ENCODE measurements around the gene SLC12A9.
A peak's percentile ranks its signal among the peaks of the same experiment; 100 is the strongest.
"Not testable (repeated sequence)": the region's sequence is repeated elsewhere in the genome, so short reads cannot be mapped to it uniquely, and the experiment has no call there.

SLC12A9 gene

GRCh38 chr7:100852048-100852872, at the start of gene SLC12A9:
TSS of gene SLC12A9 (plus strand) at chr7:100852713. CDS start at chr7:100854198, 1,485 bp downstream.
- DNase-seq (ENCODE audit: extremely low read depth in 1 of 2, low read depth in 1 of 2) = peak; percentile 81 to 82

GRCh38 chr7:100802951-100803350, 49.6 kb upstream of the SLC12A9 start:
- no peak for DNase-seq (ENCODE audit: extremely low read depth in 1 of 2, low read depth in 1 of 2)

GRCh38 chr7:100803398-100804161, 48.9 kb upstream of the SLC12A9 start:
- DNase-seq (ENCODE audit: extremely low read depth in 1 of 2, low read depth in 1 of 2) = peak in 1 of 2 donors; percentile 34

DNA sequence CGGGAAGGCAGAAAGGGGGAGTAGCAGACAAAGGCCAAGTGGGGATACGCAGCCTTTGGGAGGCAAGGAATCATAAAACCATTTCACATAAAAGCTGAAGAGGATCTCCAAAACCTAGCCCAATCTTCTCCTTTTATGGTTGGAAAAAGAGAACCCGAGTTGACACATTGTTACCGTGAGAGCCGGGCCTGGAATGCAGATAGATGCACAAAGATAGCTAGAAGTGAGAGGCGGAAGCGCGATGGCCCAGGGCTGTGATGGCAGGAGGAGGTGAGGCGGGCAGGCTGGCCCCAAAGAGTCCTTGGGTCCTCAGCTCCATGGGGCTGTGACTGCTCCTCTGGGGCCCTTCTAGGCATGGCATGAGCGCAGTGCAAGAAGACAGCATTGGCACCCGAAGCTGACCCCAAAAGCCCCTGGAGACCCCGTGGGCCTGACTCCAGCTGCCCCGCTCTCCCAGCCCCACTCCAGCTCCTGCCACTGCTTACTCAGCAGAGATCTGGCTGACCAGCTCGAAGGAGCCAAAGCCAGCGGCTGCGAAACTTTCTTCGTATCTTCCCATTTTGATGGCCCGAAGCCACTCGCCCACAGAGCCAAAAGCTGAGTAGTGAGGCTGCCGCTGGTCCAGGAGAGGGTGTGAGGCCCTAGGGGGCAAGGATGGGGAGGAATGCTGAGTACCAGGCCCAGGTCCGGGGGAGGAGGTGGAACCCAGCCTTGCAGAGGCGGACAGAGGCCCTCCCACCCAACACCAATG, 47.7 kb upstream of the SLC12A9 start:
- no peak for DNase-seq (ENCODE audit: extremely low read depth in 1 of 2, low read depth in 1 of 2)

- DNase-seq (ENCODE audit: extremely low read depth in 1 of 2, low read depth in 1 of 2) = no peak
These were observed 46.2 kb upstream of the SLC12A9 start for GRCh38 chr7:100806276-100806675.

DNA sequence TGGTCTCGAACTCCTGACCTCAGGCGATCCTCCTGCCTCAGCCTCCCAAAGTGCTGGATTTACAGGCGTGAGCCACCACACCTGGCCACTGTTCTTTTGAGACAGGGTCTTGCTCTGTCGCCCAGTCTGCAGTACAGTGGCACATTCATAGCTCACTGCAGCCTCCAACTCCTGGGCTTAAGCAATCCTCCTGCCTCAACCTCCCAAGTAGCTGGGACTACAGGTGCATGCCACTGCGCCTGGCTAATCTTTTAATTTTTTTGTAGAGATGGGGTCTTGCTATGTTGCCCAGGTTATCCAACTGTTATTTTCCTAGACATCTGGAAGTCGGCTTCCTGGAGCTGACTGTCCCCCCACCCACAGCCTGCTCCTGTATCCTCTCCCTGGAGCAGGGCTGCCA, 45.6 kb upstream of the SLC12A9 start:
- not testable (repeated sequence) for DNase-seq (ENCODE audit: extremely low read depth in 1 of 2, low read depth in 1 of 2)

GRCh38 chr7:100808354-100808875, 44.1 kb upstream of the SLC12A9 start:
- DNase-seq (ENCODE audit: extremely low read depth in 1 of 2, low read depth in 1 of 2) = no peak

- DNase-seq (ENCODE audit: extremely low read depth in 1 of 2, low read depth in 1 of 2) = no peak
These were observed 41.0 kb upstream of the SLC12A9 start for GRCh38 chr7:100811480-100811879.

- no peak for DNase-seq (ENCODE audit: extremely low read depth in 1 of 2, low read depth in 1 of 2)
These were observed 39.8 kb upstream of the SLC12A9 start for GRCh38 chr7:100812729-100813128.

DNA sequence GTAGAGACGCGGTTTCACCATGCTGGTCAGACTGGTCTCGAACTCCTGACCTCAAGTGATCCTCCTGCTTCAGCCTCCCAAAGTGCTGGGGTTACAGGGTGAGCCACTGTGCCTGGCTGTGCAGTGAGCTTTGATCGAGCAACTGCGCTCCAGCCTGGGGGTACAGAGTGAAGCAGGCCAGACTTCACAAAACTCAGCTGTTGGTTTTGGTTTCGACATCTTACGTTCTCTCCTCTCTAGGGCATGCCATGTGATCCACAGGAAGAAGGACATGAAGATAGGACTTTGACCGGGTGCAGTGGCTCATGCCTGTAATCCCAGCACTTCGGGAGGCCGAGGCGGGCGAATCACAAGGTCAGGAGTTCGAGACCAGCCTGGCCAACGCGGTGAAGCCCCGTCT, 36.0 kb upstream of the SLC12A9 start:
- not testable (repeated sequence) for DNase-seq (ENCODE audit: extremely low read depth in 1 of 2, low read depth in 1 of 2)

DNA sequence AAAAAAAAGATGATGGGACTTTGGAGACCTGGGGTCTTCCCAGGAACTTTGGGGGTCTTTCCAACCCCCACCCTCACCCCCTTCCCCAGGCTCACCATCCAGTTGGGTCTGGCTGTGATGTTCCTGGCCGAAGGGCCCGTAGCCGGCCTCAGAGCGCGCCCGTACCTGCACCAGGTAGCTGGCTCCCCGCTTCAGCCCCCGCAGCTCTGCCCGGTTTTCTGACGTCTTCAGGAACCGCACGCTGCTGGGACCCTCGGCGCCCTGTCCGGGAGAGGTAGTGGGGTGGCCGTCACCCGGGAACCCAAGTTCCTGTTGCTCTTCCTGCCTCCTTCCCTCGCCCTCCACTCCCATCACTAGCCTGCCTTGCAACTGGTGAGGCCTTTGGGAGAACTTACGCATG, 35.4 kb upstream of the SLC12A9 start:
- no peak for DNase-seq (ENCODE audit: extremely low read depth in 1 of 2, low read depth in 1 of 2)

GRCh38 chr7:100818366-100818765, 34.1 kb upstream of the SLC12A9 start:
- no peak for DNase-seq (ENCODE audit: extremely low read depth in 1 of 2, low read depth in 1 of 2)

DNA sequence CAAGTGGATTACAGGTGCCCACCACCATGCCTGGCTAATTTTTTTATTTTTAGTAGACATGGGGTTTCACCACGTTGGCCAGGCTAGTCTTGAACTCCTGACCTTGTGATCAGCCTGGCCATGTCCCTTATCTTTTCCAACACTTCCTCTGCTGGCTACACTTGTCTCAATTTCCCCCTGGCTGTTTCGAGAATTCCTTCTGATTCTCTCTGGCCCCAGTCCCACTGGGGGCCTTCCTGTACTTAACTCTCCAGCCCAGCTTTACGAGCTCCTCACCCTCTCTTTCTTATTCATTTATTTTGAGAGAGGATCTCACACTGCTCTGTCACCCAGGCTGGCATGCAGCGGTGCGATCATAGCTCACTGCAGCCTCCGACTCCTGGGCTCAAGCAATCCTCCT, 33.7 kb upstream of the SLC12A9 start:
- no peak for DNase-seq (ENCODE audit: extremely low read depth in 1 of 2, low read depth in 1 of 2)

GRCh38 chr7:100819586-100819985, 32.9 kb upstream of the SLC12A9 start:
- no peak for DNase-seq (ENCODE audit: extremely low read depth in 1 of 2, low read depth in 1 of 2)

GRCh38 chr7:100822236-100823139, 30.0 kb upstream of the SLC12A9 start:
- DNase-seq (ENCODE audit: extremely low read depth in 1 of 2, low read depth in 1 of 2) = no peak

GRCh38 chr7:100823140-100823525, 29.4 kb upstream of the SLC12A9 start:
- no peak for DNase-seq (ENCODE audit: extremely low read depth in 1 of 2, low read depth in 1 of 2)

DNA sequence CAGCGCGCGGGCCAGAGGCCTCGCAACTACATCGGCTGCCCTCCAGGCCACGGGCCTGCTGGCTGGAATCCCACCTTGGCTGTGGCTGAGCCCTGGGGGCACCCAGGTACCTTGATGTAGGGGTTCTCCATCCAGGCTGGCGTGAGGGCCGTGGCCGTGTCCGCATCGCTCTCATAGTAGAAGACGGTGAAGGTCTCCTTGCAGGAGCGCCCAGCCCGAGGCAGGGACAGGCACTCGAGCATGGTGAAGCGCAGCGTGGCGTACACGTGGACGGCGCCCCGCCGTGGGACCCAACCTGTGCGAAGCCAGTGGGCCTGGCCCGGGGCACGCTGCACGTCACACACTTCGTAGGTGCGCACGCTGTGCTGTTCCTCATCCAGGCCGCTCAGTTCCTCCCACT, 29.0 kb upstream of the SLC12A9 start:
- DNase-seq (ENCODE audit: extremely low read depth in 1 of 2, low read depth in 1 of 2) = no peak

DNA sequence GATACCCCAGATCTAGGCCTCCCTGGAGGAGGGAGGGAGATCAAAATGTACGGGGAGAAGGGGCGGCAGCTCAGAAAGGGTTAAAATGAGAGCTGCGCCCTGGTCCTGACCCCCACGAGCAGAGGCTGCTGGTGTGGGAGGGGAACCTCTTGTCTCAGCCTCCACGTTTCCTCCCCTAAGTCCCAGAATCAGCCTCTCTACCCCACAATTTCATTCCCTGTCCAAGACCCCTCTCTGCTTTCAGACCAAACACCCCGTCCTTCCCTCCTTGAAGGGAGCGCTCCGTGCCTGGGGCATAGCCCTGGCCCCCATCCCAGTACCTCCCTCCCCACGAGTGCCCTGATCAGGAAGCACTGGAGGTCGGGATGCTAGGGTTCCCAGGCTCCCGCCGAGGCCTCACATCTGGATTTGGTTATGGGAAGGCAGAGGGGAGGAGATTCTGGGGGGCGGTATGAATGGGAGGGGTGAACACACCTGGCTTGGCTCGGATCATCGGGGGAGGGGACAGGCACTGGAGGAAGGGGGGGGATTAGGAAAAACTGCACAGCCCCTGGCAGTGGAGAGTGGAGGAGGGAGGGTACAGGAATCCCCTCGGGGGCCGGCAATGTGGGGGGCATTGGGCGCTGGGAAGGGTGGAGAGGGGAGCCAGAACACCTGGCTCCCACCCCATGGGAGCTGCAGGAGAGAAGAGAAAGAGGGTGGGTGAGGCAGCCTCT, 27.9 kb upstream of the SLC12A9 start:
- DNase-seq (ENCODE audit: extremely low read depth in 1 of 2, low read depth in 1 of 2) = no peak

DNA sequence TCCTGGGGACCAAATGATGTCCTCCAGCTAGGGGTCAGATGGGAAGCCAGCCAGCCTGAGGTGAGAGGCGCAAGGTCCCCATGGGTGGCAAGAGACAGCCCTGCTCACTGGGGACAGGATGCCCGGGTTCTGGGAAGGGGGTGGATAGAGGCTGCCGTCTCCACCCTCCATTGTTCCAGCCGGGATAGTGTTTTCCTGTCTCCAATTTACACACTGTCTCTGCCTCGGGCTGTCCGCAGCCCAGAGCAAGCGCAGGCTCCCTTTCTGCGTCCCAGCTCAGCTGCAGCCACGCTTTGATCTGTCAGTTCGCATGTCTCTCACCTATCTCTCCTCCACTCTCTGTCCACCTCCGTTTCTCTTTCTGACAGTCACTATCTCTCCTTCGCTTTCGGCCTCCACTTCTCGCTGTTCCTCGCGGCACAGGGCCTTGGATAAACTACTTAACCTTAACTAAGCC, 27.3 kb upstream of the SLC12A9 start:
- no peak for DNase-seq (ENCODE audit: extremely low read depth in 1 of 2, low read depth in 1 of 2)
